ENCODE measurements around the gene WDTC1. TPM values are rescaled to one million over a fixed set of nuclear protein-coding genes. Genes with fewer than 3 reads are reported as not detected.
A peak's percentile ranks its signal among the peaks of the same experiment; 100 is the strongest.

WDTC1 gene
- total and polyA plus RNA-seq, 9 of the 15 experiments (the other 6 are each of a cell fraction or from before 2014, with no cell fraction given), result 0.18 to 32.3 (median 8.8) TPM

GRCh38 chr1:27234049-27234882 lies at the start of gene WDTC1 (continued):
- TF ChIP-seq UBTF (IDR thresholded peaks at IDR 0.05; ENCODE audit: borderline replicate concordance in 1 of 2, low read depth in 2 of 2, low read length in 2 of 2), result peak in 1 of 2 experiments; percentile 44; a peak in 2 of 4 replicates
- no peak for TF ChIP-seq RBM39 (optimal IDR thresholded peaks at IDR 0.05; ENCODE audit: low read depth, low read length)
- no peak for TF ChIP-seq NFATC3 (IDR thresholded peaks at IDR 0.05)
- no peak for TF ChIP-seq SREBF2 (CRISPR knock-in tag; IDR thresholded peaks at IDR 0.05)
- no peak for TF ChIP-seq IRF1 (CRISPR knock-in tag; IDR thresholded peaks at IDR 0.05; ENCODE audit: borderline replicate concordance)
- TF ChIP-seq STAT5B (CRISPR knock-in tag; IDR thresholded peaks at IDR 0.05), result no peak
- TF ChIP-seq CREM (IDR thresholded peaks at IDR 0.05; ENCODE audit: low read depth), result peak; percentile 92
- peak; percentile 98 for TF ChIP-seq NRF1 (conservative IDR thresholded peaks at IDR 0.05 in 1 of 2, IDR thresholded peaks at IDR 0.05 in 1 of 2)
- no peak for TF ChIP-seq ZNF695 (CRISPR knock-in tag; IDR thresholded peaks at IDR 0.05)
- peak; percentile 52 for TF ChIP-seq ARID4B (CRISPR knock-in tag; IDR thresholded peaks at IDR 0.05)
- TF ChIP-seq CUX1 (CRISPR knock-in tag; IDR thresholded peaks at IDR 0.05), result no peak
- no peak for TF ChIP-seq ZBTB1 (CRISPR knock-in tag; IDR thresholded peaks at IDR 0.05; ENCODE audit: borderline replicate concordance, low read depth)
- no peak for TF ChIP-seq SETDB1 (IDR thresholded peaks at IDR 0.05; ENCODE audit: low read length)
- TF ChIP-seq ZBTB7A (IDR thresholded peaks at IDR 0.05; ENCODE audit: borderline replicate concordance, control insufficient read depth, low read depth, low read length), result no peak; the same call in none of the 2 replicates

All from K562 (cell line).